Heart right ventricle (tissue), 16 donors: Measurements from ENCODE around the gene UTP3. TPM values are rescaled to one million over a fixed set of nuclear protein-coding genes. Genes with fewer than 3 reads are reported as not detected.
A peak's percentile ranks its signal among the peaks of the same experiment; 100 is the strongest.

ENCODE experiments used
- ATAC-seq, 8 donors: fragments of 200-7000 bp; cut with Tn5 transposase; one replicate each; pipeline ENCODE4 v1.9.1; 2020; ENCODE audit warnings: mild to moderate bottlenecking in 8 of 8, moderate library complexity in 8 of 8, moderate number of reproducible peaks in 1 of 8
- DNase-seq, 2 donors: peaks; one replicate each; pipeline ENCODE4 v3.0.0-alpha.2; 2020
- H3K27ac ChIP-seq, 10 donors: fragments of 200-600 bp; sonication (generic) in 2 of 10; one replicate each; pipeline versions ENCODE4 v1.5.0 to v1.8.0; 2020 to 2022; ENCODE audit warnings: mild to moderate bottlenecking in 3 of 10
- H3K27me3 ChIP-seq, 7 donors: fragments of 200-600 bp; one replicate each; pipeline ENCODE4 v1.8.0; 2021 to 2022; ENCODE audit warnings: mild to moderate bottlenecking in 2 of 7
- H3K36me3 ChIP-seq, 9 donors: fragments of 200-600 bp; sonication (generic) in 1 of 9; one replicate each; pipeline versions ENCODE4 v1.5.0 to v1.8.0; 2020 to 2022; ENCODE audit warnings: mild to moderate bottlenecking in 2 of 9
- H3K4me1 ChIP-seq, 9 donors: fragments of 200-600 bp; sonication (generic) in 1 of 9; one replicate each; pipeline versions ENCODE4 v1.5.0 to v1.8.0; 2020 to 2022; ENCODE audit warnings: mild to moderate bottlenecking in 4 of 9
- H3K4me3 ChIP-seq, 10 donors: fragments of 200-600 bp; sonication (generic) in 2 of 10; one replicate each; pipeline versions ENCODE4 v1.5.0 to v1.8.0; 2020 to 2022; ENCODE audit warnings: mild to moderate bottlenecking in 7 of 10, moderate library complexity in 2 of 10
- H3K9me3 ChIP-seq, 11 donors: fragments of 200-600 bp in 10 of 11; sonication (generic) in 2 of 11; one replicate each; pipeline versions ENCODE4 v1.5.0 to v1.8.0; 2013 to 2022; ENCODE audit warnings: mild to moderate bottlenecking in 2 of 11, control low read depth in 1 of 11, moderate library complexity in 1 of 11
- WGBS, 2 donors: extraction: QIAGEN DNeasy Blood & Tissue Kit; methylation state at CpG; one replicate each; pipeline ENCODE4 v1.1.7; 2013; ENCODE audit warnings: inconsistent platforms in 1 of 2; 5-methylcytosine and 5-hydroxymethylcytosine counted together
- intact Hi-C, 10 donors: fragments of 100-400 bp; cut with DNase I; formaldehyde crosslinking; loops; one replicate each; pipeline versions ENCODE4 v1.11.1 to v1.14.2; 2022
- polyA plus RNA-seq, 2 donors: library from polyadenylated mRNA; stranded (reverse); fragments of 200-250 nt; gene quantifications; one replicate each; pipeline ENCODE4 v1.2.3, GENCODE V29; 2013
- total RNA-seq, 10 donors: library from RNA; stranded (reverse); fragmentation: NEBNext Ultra II Directional in 3 of 10; extraction: Animal tissue kit (Norgen Biotek cat#: 25700) in 3 of 10; gene quantifications; one replicate each; pipeline versions ENCODE4 v1.2.1 to v1.2.4, GENCODE V29; 2021 to 2023
- TF ChIP-seq, protein P1 (sequence below), 9 donors: fragments of 200-600 bp; sonication (generic) in 2 of 9; IDR thresholded peaks; one replicate each; pipeline versions ENCODE4 v1.5.0 to v1.8.0; 2021 to 2022; ENCODE audit warnings: antibody characterized with exemption in 9 of 9, mild to moderate bottlenecking in 5 of 9, moderate library complexity in 1 of 9
- donor health status: Arrhythmogenic right ventricular cardiomyopathy.
- donor health status: ischemic (EF 13 %, LVEDD 7.1; RV severe dilation, severe dysfunction).
- donor health status: healthy with polysubstance abuse.
- donor health status: DM: no; HTN: yes; CAD: no.
- donor health status: DM: no; HTN: no; CAD: no.
- donor health status: ischemic (EF 25% LVEDD 6.9; RV normal size, moderate dysfunction).
- donor health status: ischemic (EF 25% LVEDD 5.7; RV mildly dilated, moderate dysfunction).
- donor health status: healthy.
- donor health status: DM: yes; HTN: yes; CAD: no.
- donor health status: Ischemic cardiomyopathy.
- donor health status: ischemic (EF 35%, LVEDD 5.7; RV mildly dilated, moderate dysfunction).
- donor health status: nonischemic (EF 11% LVEDD 7.7; RV severe dilation, severe dysfunction).
- donor health status: DM: yes; HTN: yes; CAD: no.
- donor health status: PGD.
- donor health status: ischemic (EF 29% LVEDD 5.4; RV normal size, mild dysfunction).
- donor health status: nonischemic (EF 23%, LVEDD 6.1; RV moderate dilation, normal function).

Gene UTP3
- total and polyA plus RNA-seq, 12 donors: 12.9 to 20.4 (median 17.4) TPM

DNA sequence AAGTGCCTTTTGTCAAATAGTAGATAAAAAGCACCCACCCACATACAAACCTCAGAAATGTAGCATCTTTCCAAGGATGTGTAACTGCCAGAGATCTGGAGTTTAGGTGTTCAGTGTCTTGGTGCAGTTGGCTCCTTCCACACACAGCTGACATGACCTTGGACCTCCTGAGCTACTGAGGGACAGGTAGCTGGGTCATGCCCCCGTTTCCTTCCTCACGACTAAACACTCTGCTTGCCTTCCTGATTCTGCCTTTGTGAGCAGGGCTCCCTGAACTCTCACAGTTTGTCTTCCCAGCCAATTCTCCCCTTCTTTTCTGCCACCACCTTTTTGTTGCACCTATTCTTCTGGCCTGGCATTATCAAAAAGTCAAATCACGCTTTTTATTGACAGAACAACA is 23.3 kb downstream of the UTP3 start:
- 61 to 64% methylated on average over 3 of the region's 3 CpGs for WGBS, 2 donors
- ATAC-seq: no peak
- DNase-seq: no peak
- peaks cover 0 to 51% (median 26%) of the 10 kb centered on the region in 9 donors for H3K4me1 ChIP-seq
- no peaks in the 10 kb centered on the region for H3K36me3 ChIP-seq
- no peaks in the 10 kb centered on the region for H3K27me3 ChIP-seq
- H3K4me3 ChIP-seq: no peak overlapping the region
- intact Hi-C loops: no loop called here
- TF ChIP-seq, protein P1, sequence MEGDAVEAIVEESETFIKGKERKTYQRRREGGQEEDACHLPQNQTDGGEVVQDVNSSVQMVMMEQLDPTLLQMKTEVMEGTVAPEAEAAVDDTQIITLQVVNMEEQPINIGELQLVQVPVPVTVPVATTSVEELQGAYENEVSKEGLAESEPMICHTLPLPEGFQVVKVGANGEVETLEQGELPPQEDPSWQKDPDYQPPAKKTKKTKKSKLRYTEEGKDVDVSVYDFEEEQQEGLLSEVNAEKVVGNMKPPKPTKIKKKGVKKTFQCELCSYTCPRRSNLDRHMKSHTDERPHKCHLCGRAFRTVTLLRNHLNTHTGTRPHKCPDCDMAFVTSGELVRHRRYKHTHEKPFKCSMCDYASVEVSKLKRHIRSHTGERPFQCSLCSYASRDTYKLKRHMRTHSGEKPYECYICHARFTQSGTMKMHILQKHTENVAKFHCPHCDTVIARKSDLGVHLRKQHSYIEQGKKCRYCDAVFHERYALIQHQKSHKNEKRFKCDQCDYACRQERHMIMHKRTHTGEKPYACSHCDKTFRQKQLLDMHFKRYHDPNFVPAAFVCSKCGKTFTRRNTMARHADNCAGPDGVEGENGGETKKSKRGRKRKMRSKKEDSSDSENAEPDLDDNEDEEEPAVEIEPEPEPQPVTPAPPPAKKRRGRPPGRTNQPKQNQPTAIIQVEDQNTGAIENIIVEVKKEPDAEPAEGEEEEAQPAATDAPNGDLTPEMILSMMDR (IDR thresholded peaks at IDR 0.05): no peak
- H3K9me3 ChIP-seq: no peaks in the 10 kb centered on the region
- H3K27ac ChIP-seq: no peak overlapping the region

GRCh38 chr4:70712150-70712549 is 23.8 kb downstream of the UTP3 start:
- 34 to 42% methylated on average over 3 of the region's 3 CpGs for WGBS, 2 donors
- DNase-seq: no peak
- ATAC-seq: no peak
- Histone ChIP-seq H3K27me3 (no peaks in the 10 kb centered on the region), H3K4me3 (no peak overlapping the region), H3K36me3 (no peaks in the 10 kb centered on the region), H3K9me3 (no peaks in the 10 kb centered on the region), H3K27ac (no peak overlapping the region), H3K4me1 (peaks cover 0 to 46% (median 21%) of the 10 kb centered on the region in 9 donors)
- intact Hi-C loops: no loop called here
- TF ChIP-seq, protein P1 (IDR thresholded peaks at IDR 0.05): no peak

- no peaks in the 10 kb centered on the region for H3K27me3 ChIP-seq
- H3K4me1 ChIP-seq: peaks cover 0 to 41% (median 18%) of the 10 kb centered on the region in 9 donors
- H3K27ac ChIP-seq: peak overlapping the region in 1 of 10 donors; percentile 53
- H3K4me3 ChIP-seq: no peak overlapping the region
- no peak for ATAC-seq
- DNase-seq: no peak
- no peaks in the 10 kb centered on the region for H3K36me3 ChIP-seq
- TF ChIP-seq, protein P1 (IDR thresholded peaks at IDR 0.05): no peak
- H3K9me3 ChIP-seq: no peaks in the 10 kb centered on the region
- intact Hi-C loops: no loop called here
- WGBS, 2 donors: 88 to 93% methylated on average over 7 of the region's 7 CpGs
Measured at GRCh38 chr4:70712604-70713452, 24.5 kb downstream of the UTP3 start.

- no peak for DNase-seq
- intact Hi-C loops: no loop called here
- TF ChIP-seq, protein P1 (IDR thresholded peaks at IDR 0.05): no peak
- ATAC-seq: peak in 1 of 8 donors; percentile 8
- WGBS, 2 donors: 68 to 69% methylated on average over 7 of the region's 7 CpGs
- Histone ChIP-seq H3K4me1 (peaks cover 0 to 39% (median 18%) of the 10 kb centered on the region in 9 donors), H3K4me3 (no peak overlapping the region), H3K36me3 (no peaks in the 10 kb centered on the region), H3K27me3 (no peaks in the 10 kb centered on the region), H3K9me3 (no peaks in the 10 kb centered on the region), H3K27ac (peak overlapping the region in 1 of 10 donors; percentile 53)
Measured at GRCh38 chr4:70713453-70714078, 25.2 kb downstream of the UTP3 start.
